Chondrocyte (in vitro differentiated cells): ENCODE results near the gene CD82. TPM values are rescaled to one million over a fixed set of nuclear protein-coding genes. Genes with fewer than 3 reads are reported as not detected.

ENCODE experiments used
- DNase-seq: peaks from one replicate; pipeline ENCODE4 v3.0.0; 2021; ENCODE audit warnings: mixed read lengths, low spot score
- H3K27ac Mint-ChIP-seq: one replicate; pipeline ENCODE4 v1.8.0; 2021; ENCODE audit warnings: mild to moderate bottlenecking, moderate library complexity, mixed read lengths; ENCODE audit not compliant: unreplicated experiment
- H3K27me3 Mint-ChIP-seq: 2 replicates; pipeline ENCODE4 v1.8.0; 2021; ENCODE audit warnings: low read depth, mixed read lengths
- H3K36me3 Mint-ChIP-seq: 2 replicates; pipeline ENCODE4 v1.8.0; 2021; ENCODE audit warnings: low read depth, mixed read lengths
- H3K4me1 Mint-ChIP-seq: 2 replicates; pipeline ENCODE4 v1.8.0; 2021; ENCODE audit warnings: low read depth, mild to moderate bottlenecking, mixed read lengths
- H3K4me3 Mint-ChIP-seq: one replicate; pipeline ENCODE4 v1.8.0; 2021; ENCODE audit warnings: mild to moderate bottlenecking, moderate library complexity, mixed read lengths; ENCODE audit not compliant: unreplicated experiment
- H3K9me3 Mint-ChIP-seq: 2 replicates; pipeline ENCODE4 v1.8.0; 2021; ENCODE audit warnings: low read depth, mixed read lengths
- total RNA-seq: library from RNA; stranded (reverse); gene quantifications from 3 replicates; pipeline ENCODE4 v1.2.1, GENCODE V29; 2021
- TF ChIP-seq, protein P1 (sequence below): fragments of 200-600 bp; sonication (generic); IDR thresholded peaks from 2 replicates; pipeline ENCODE4 v1.5.0; 2021; ENCODE audit warnings: antibody characterized with exemption, mild to moderate bottlenecking, moderate library complexity

Gene CD82
- total RNA-seq, 1 donor from 2014 or later, result 14.4 TPM

DNA sequence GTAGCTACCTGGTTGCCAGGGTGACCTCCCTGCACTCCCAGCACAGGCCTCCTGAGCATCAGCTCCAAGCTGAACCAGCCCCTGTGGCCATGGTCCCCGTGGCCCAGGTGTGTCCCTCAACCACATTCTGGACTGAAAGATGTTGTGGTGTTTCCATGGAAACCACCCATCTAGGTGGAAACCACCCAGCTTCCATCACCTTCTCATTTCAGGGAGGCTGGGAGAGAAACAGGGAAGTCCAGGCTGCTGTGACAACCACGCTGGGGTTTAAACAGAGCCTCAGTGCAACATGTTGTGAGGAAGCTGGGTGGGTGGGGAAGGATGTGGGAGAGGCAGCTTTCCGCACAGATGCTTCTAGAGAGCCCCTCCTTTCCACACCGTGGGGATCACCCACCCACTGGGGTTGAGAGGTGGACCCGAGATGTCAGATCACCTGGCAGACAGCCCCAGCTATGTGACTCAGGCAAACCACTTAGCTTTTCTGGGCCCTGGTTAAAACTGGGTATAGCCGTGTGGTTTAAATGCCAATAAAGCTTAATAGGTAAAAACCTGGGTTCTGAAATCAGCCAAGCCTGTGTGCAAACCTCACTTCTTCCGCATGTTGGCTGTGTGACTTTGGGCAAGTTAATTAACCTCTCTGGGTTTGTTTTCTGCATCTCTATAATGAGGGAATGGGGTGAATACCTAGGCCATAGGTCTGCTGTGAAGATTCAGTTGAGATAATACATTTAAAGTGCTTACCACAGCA, 46.4 kb downstream of the CD82 start:
- H3K36me3 Mint-ChIP-seq, result peaks cover 2% of the 10 kb centered on the region
- TF ChIP-seq, protein P1, sequence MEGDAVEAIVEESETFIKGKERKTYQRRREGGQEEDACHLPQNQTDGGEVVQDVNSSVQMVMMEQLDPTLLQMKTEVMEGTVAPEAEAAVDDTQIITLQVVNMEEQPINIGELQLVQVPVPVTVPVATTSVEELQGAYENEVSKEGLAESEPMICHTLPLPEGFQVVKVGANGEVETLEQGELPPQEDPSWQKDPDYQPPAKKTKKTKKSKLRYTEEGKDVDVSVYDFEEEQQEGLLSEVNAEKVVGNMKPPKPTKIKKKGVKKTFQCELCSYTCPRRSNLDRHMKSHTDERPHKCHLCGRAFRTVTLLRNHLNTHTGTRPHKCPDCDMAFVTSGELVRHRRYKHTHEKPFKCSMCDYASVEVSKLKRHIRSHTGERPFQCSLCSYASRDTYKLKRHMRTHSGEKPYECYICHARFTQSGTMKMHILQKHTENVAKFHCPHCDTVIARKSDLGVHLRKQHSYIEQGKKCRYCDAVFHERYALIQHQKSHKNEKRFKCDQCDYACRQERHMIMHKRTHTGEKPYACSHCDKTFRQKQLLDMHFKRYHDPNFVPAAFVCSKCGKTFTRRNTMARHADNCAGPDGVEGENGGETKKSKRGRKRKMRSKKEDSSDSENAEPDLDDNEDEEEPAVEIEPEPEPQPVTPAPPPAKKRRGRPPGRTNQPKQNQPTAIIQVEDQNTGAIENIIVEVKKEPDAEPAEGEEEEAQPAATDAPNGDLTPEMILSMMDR, result no peak
- H3K4me1 Mint-ChIP-seq, result peaks cover 16% of the 10 kb centered on the region
- H3K27me3 Mint-ChIP-seq, result peaks cover 4% of the 10 kb centered on the region
- no peak for DNase-seq
- no peak overlapping the region for H3K4me3 Mint-ChIP-seq
- no peaks in the 10 kb centered on the region for H3K9me3 Mint-ChIP-seq
- no peak overlapping the region for H3K27ac Mint-ChIP-seq

DNA sequence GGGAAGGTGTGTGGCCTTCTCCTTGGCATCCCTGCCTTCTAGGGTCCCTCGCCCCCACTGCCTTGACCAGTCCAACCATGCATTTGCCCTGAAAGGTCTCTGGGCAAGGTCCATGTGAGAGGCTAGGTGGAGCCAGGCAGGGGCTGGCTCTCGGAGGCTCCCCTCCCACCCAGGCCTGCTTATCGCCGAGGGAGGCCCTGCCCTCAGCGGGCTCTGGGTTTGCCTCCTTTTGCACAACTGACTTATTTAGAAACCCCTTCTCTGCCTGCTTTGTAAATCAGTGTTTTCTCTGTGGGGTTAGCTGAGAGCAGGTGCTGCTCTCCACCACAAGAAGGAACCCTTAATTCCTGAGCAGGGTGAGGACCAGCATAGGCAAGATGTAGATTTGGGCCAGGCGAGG, 47.7 kb downstream of the CD82 start:
- no peaks in the 10 kb centered on the region for H3K9me3 Mint-ChIP-seq
- peaks cover 6% of the 10 kb centered on the region for H3K4me1 Mint-ChIP-seq
- DNase-seq, result no peak

DNA sequence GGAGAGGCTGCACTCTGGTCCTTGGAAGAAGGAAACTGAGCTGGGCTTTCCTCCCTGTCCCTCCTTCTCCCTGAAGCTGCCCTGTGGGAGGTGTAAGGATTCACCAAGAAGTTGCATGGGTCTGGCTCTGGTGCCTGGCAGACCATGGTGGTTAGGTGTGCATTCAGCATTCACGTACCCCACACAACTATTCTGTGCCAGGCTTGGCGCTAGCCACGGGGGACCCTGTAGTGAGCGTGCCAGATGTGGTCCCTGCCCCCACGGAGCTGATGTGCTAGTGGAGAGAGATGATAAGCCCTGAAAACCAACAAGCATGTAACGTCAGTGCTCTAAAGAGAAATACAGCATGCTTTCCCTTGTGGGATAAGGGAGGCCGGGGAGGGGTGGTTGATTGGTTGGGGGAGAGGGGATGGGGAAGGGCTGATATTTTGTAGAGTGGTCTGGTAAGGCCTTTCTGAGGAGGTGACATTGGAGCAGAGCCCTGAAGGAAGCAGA, 48.9 kb downstream of the CD82 start:
- Mint-ChIP-seq H3K9me3 (no peaks in the 10 kb centered on the region), H3K4me1 (no peaks in the 10 kb centered on the region), H3K27ac (no peak overlapping the region), H3K4me3 (no peak overlapping the region), H3K36me3 (peaks cover 2% of the 10 kb centered on the region), H3K27me3 (peaks cover 4% of the 10 kb centered on the region)
- TF ChIP-seq, protein P1, result no peak
- DNase-seq, result peak; percentile 60

More for the DNA sequence above, 47.7 kb downstream of the CD82 start:
- Mint-ChIP-seq H3K27ac (no peak overlapping the region), H3K36me3 (peaks cover 2% of the 10 kb centered on the region), H3K27me3 (peaks cover 4% of the 10 kb centered on the region), H3K4me3 (no peak overlapping the region)
- TF ChIP-seq, protein P1, result no peak

DNA sequence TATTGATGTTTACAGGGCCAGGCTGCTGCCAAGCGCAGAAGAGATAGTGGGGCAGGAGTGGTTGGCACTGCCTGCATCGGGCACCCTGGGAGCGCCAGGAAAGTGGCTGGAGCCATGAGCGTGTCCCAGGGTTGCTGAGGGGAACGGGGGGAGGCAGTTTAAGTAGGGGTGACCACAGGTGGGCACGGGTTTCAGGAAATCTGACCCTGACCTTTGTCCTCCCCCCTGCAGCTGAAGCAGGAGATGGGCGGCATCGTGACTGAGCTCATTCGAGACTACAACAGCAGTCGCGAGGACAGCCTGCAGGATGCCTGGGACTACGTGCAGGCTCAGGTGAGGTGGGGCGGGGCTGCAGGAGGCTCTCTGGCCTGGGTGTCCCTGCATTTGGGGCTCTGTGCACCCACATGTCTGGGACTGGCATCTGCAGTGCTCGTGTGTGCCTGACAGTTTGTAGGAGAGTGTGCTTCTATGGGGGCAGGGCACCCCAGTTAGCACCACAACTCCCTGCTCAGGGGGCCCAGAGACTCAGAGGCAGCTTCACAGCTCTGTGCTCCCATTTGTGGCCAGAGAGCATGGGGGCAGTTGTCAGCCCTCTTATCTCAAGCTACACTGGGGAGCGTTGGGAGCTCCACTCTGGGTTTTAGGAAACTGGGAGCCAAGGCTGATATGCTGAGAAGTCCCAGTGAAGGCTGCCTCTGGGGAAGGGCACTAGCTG, 49.7 kb downstream of the CD82 start:
- Mint-ChIP-seq H3K4me1 (no peaks in the 10 kb centered on the region), H3K9me3 (no peaks in the 10 kb centered on the region), H3K36me3 (peaks cover 2% of the 10 kb centered on the region), H3K27ac (no peak overlapping the region), H3K27me3 (peaks cover 4% of the 10 kb centered on the region), H3K4me3 (no peak overlapping the region)
- TF ChIP-seq, protein P1, result no peak
- peak; percentile 67 for DNase-seq

DNA sequence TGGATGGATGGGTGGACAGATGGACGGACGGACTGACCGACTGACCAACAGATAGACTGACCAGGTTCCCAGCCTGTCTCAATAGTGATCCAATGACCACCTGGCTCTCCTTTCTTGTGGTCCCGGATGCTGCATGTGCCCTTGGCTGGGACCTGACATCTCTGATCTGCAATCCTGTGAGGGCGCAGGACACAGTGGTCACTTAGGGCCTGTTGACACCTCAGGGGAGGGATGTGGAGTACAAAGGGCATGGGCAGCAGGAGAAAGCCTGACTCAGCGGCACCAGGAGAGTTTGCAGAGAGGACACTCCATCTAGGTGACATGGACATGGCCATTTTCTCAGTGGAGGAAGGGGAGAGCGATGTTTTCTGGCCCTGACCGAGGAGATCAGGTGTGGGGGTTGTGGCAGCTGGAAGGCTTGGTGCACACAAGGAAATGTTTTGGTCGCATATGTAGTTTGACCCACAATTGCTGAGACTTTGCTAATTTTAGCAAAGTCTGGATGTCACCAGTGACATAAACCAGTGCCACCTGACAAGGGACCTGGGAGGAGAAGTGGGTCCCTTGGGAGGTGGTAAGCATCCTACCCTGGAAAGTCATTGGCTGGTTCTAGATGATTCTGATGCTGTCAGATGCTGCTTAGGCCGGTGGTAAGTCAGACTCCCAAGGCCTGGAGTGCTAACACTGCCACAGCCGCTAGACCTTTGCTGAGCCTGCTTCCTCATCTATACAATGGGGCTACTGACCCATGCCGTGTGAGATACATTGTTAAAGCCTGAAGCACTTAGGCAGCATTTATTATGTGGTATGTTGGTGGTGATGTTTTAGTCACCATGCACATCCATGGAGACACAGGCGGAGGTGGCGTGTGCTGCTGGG, 50.7 kb downstream of the CD82 start:
- Mint-ChIP-seq H3K27ac (no peak overlapping the region), H3K9me3 (no peaks in the 10 kb centered on the region), H3K4me1 (peaks cover 2% of the 10 kb centered on the region), H3K27me3 (peaks cover 5% of the 10 kb centered on the region), H3K4me3 (no peak overlapping the region), H3K36me3 (peaks cover 2% of the 10 kb centered on the region)
- DNase-seq, result peak; percentile 40
- TF ChIP-seq, protein P1, result no peak
